WERI-Rb-1 (cell line): ENCODE results near the gene COQ8B.

Experiments
- DNase-seq: peaks from one replicate; pipeline ENCODE4 v3.0.0-alpha.2; 2020
- H3K27ac ChIP-seq: fragments of 250-450 bp; sonication (Bioruptor Pico); 2 replicates; pipeline ENCODE4 v1.5.1; 2020; ENCODE audit warnings: mild to moderate bottlenecking, moderate library complexity
- H3K27me3 ChIP-seq: fragments of 250-450 bp; sonication (Bioruptor Pico); 2 replicates; pipeline ENCODE4 v1.5.1; 2021; ENCODE audit warnings: mild to moderate bottlenecking, low read depth, moderate library complexity; ENCODE audit not compliant: insufficient read depth, severe bottlenecking
- H3K36me3 ChIP-seq: fragments of 250-450 bp; sonication (Bioruptor Pico); 2 replicates; pipeline ENCODE4 v1.5.1; 2020; ENCODE audit warnings: mild to moderate bottlenecking, moderate library complexity
- H3K4me3 ChIP-seq: 2 replicates; pipeline ENCODE4 v1.5.1; 2011; ENCODE audit warnings: low read depth, mild to moderate bottlenecking, control low read depth, low read length
- H3K9me3 ChIP-seq: fragments of 250-450 bp; sonication (Bioruptor Pico); 2 replicates; pipeline ENCODE4 v1.5.1; 2021; ENCODE audit warnings: mild to moderate bottlenecking, moderate library complexity; ENCODE audit not compliant: severe bottlenecking
- CTCF ChIP-seq: IDR thresholded peaks from 2 replicates; pipeline ENCODE4 v1.5.1; 2011; ENCODE audit warnings: low read depth, mild to moderate bottlenecking, control low read depth, inconsistent platforms, low read length

Gene COQ8B

GRCh38 chr19:40682431-40682964 is 34.2 kb downstream of the COQ8B start:
- Histone ChIP-seq H3K27ac (no peak overlapping the region), H3K36me3 (peaks cover 72% of the 10 kb centered on the region), H3K27me3 (no peaks in the 10 kb centered on the region), H3K9me3 (no peaks in the 10 kb centered on the region), H3K4me3 (no peak overlapping the region)
- no peak for DNase-seq
- no peak for TF ChIP-seq CTCF

- no peak for TF ChIP-seq CTCF
- DNase-seq: no peak
- peaks cover 78% of the 10 kb centered on the region for H3K36me3 ChIP-seq
- no peak overlapping the region for H3K27ac ChIP-seq
- no peaks in the 10 kb centered on the region for H3K9me3 ChIP-seq
- no peak overlapping the region for H3K4me3 ChIP-seq
- H3K27me3 ChIP-seq: no peaks in the 10 kb centered on the region
These were observed 35.6 kb downstream of the COQ8B start for GRCh38 chr19:40681039-40681438.

- Histone ChIP-seq H3K27me3 (no peaks in the 10 kb centered on the region), H3K9me3 (no peaks in the 10 kb centered on the region), H3K4me3 (no peak overlapping the region), H3K36me3 (peaks cover 94% of the 10 kb centered on the region), H3K27ac (no peak overlapping the region)
- no peak for TF ChIP-seq CTCF
- DNase-seq: no peak
These were observed 39.5 kb downstream of the COQ8B start for GRCh38 chr19:40677156-40677555.

GRCh38 chr19:40674291-40674690 is 42.4 kb downstream of the COQ8B start:
- TF ChIP-seq CTCF: no peak
- no peak for DNase-seq
- Histone ChIP-seq H3K36me3 (peaks cover 96% of the 10 kb centered on the region), H3K27me3 (no peaks in the 10 kb centered on the region), H3K4me3 (no peak overlapping the region), H3K9me3 (peaks cover 14% of the 10 kb centered on the region), H3K27ac (no peak overlapping the region)

- Histone ChIP-seq H3K9me3 (peaks cover 22% of the 10 kb centered on the region), H3K4me3 (no peak overlapping the region), H3K27ac (no peak overlapping the region), H3K27me3 (no peaks in the 10 kb centered on the region), H3K36me3 (peaks cover 96% of the 10 kb centered on the region)
- DNase-seq: no peak
- no peak for TF ChIP-seq CTCF
These were observed 43.3 kb downstream of the COQ8B start for GRCh38 chr19:40673397-40673796.

- no peak for DNase-seq
- no peaks in the 10 kb centered on the region for H3K27me3 ChIP-seq
- TF ChIP-seq CTCF: no peak
- H3K9me3 ChIP-seq: peaks cover 22% of the 10 kb centered on the region
- H3K4me3 ChIP-seq: no peak overlapping the region
- H3K27ac ChIP-seq: no peak overlapping the region
- peaks cover 96% of the 10 kb centered on the region for H3K36me3 ChIP-seq
These were observed 44.0 kb downstream of the COQ8B start for GRCh38 chr19:40672573-40673299.
